Measurements from ENCODE around the gene WDR93. TPM values are rescaled to one million over a fixed set of nuclear protein-coding genes. Genes with fewer than 3 reads are reported as not detected.

The WDR93 gene
- total and polyA plus RNA-seq, 8 donors: 0.20 to 2.1 (median 1.4) TPM

DNA sequence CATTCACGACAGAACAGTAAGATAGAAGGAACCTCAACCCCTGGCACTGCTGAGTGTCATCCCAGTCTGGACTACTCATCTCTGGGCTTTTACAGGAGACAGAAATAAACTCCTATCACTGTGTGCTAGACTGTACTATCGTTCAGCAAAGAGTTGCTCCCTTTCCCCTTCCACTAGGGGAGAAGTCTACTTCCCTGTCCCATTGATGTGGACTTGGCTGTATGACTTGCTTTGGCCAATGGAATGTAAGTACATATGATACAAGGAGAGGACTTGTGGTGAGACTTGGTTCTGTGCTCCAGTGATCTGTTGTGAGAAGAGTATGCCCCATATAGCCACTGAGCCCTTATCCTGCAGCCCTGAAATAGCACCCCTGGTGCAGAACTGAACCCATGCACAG lies 30.1 kb upstream of the WDR93 start:
- TF ChIP-seq, protein P1, sequence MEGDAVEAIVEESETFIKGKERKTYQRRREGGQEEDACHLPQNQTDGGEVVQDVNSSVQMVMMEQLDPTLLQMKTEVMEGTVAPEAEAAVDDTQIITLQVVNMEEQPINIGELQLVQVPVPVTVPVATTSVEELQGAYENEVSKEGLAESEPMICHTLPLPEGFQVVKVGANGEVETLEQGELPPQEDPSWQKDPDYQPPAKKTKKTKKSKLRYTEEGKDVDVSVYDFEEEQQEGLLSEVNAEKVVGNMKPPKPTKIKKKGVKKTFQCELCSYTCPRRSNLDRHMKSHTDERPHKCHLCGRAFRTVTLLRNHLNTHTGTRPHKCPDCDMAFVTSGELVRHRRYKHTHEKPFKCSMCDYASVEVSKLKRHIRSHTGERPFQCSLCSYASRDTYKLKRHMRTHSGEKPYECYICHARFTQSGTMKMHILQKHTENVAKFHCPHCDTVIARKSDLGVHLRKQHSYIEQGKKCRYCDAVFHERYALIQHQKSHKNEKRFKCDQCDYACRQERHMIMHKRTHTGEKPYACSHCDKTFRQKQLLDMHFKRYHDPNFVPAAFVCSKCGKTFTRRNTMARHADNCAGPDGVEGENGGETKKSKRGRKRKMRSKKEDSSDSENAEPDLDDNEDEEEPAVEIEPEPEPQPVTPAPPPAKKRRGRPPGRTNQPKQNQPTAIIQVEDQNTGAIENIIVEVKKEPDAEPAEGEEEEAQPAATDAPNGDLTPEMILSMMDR (IDR thresholded peaks at IDR 0.05): no peak
- no peak for ATAC-seq

DNA sequence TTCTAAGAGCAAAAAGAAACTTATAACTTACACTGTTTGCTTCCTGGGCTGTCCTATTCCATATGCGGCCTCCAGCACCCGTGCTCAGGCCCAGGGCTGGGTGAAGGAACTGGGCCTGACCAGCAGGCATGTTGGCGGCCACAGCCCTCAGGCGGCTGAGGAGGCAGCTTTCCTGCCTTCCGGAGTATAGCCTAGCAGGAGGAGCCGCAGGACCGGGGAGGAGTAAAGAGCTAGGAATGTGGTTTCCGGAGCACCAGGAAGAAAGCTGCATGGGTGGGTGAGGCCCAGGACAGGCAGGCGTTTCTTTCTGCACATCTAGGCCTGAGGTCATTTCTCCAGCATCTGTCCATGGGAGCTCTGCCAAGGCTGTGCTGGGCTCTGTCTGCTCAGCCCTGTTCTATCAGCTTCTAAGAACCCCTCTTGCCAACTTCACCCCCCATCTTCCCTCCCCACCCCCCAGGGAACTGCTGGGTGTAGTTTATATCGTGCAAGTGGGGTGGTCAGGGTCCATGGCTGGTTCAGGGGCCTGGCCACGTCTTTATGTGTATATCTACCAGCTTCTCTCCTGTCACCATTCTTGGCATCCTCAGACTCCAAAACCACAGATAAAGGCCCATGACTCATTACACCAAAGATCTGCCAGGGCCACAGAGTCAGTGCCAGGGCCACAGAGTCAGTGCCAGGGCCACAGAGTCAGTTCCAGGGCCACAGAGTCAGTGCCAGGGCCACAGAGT lies 27.6 kb upstream of the WDR93 start:
- ATAC-seq: peak; percentile 72
- Histone ChIP-seq H3K27ac (peak overlapping the region; percentile 37 to 54), H3K36me3 (no peaks in the 10 kb centered on the region), H3K27me3 (peaks cover 0 to 25% of the 10 kb centered on the region in 2 donors), H3K4me3 (no peak overlapping the region), H3K4me1 (peaks cover 3 to 9% of the 10 kb centered on the region in 2 donors), H3K9me3 (no peaks in the 10 kb centered on the region)
- TF ChIP-seq, protein P1 (IDR thresholded peaks at IDR 0.05): no peak
- intact Hi-C loops (cut with DNase I): no loop called here
- peak in 1 of 4 donors; percentile 48 for DNase-seq

More for the DNA sequence above, 30.1 kb upstream of the WDR93 start:
- no peak overlapping the region for H3K27ac ChIP-seq
- no peaks in the 10 kb centered on the region for H3K36me3 ChIP-seq
- no peak overlapping the region for H3K4me3 ChIP-seq
- peaks cover 3 to 34% of the 10 kb centered on the region in 2 donors for H3K27me3 ChIP-seq
- intact Hi-C loops (cut with DNase I): no loop called here
- DNase-seq: no peak
- H3K9me3 ChIP-seq: no peaks in the 10 kb centered on the region
- peaks cover 3 to 6% of the 10 kb centered on the region in 2 donors for H3K4me1 ChIP-seq

DNA sequence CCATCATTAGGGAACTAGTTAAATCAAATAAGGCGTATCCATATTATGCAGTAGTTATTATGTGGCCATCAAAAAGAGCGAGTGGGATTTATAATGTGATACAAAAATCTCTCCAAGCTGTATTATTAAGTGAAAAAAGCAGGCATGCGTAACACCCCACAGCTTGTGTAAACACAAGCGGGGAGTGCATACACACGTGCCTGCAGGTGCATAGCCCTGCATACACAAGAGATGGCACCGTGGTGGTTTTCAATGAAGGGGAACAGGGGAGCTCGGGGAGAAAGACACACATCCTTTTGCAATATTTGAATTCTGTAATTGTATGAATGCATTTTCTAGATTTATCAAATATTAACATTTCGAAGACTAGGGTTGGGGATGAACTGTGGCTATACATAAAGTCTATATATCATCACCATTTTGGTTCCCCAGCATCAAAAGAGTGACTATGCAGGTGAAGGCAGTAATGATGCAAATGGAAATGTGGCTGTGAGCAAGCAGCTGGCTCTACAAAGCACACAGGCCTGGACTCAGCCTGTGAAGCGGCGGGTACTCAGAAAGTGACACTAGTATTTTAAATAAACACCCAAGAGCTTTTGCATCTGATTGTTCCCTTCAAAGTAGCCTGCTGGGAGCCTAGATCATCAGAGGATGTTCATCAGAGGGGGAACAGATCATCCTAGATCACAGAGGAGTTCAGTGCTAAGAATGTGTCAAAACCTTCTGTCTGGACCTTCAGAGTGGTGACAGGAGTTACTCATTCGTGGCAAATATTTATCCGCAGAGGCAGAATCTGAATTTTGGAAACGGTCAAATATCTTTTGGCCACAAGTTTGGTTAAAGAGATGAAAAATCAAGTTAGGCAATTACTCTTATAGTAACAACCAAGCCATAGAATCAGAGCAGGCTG lies 25.9 kb upstream of the WDR93 start:
- TF ChIP-seq, protein P1 (IDR thresholded peaks at IDR 0.05): no peak
- Histone ChIP-seq H3K36me3 (no peaks in the 10 kb centered on the region), H3K9me3 (no peaks in the 10 kb centered on the region), H3K27me3 (peaks cover 0 to 20% of the 10 kb centered on the region in 2 donors), H3K4me3 (peak overlapping the region; percentile 31 to 38), H3K4me1 (peaks cover 3 to 9% of the 10 kb centered on the region in 2 donors), H3K27ac (peak overlapping the region; percentile 55 to 72)
- intact Hi-C loops (cut with DNase I): no loop called here
- ATAC-seq: no peak
- no peak for DNase-seq

DNA sequence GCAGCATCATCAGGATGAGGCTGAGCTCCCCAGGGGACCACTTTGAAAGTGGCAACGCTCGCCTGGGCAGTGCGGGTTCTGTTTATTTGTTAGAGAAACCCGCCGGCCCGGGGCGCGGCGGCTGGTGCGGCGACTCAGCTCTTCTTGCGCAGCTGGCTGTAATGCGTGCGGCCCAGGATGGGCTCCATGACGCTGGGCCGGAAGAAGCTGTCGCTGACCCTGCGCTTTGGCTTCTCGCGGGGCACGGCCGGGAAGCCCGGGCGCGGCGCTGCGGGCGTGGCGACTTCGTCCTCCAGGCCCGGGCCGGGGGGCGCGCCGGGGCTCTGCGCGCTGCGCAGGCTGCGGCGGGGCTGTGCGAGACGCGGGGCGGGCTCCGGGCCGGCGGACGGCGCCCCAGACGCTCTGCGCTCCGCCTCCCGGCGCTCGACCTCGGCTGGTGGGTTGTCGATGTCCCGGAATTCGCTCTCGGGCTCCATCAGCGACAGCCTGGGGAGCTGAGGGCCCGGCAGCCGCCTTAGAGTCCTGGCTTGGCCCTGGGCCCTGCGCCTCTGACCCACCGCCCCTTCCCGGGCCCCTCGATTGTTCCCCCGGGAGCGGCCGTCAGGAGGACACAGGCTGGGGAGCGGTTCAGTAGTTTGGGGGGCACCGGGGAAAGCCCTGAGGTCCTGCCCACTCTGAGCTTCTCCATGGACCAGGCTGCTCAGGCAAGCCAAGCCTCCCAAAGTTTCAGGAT lies 25.0 kb upstream of the WDR93 start:
- no peaks in the 10 kb centered on the region for H3K36me3 ChIP-seq
- H3K9me3 ChIP-seq: no peaks in the 10 kb centered on the region
- peaks cover 0 to 20% of the 10 kb centered on the region in 2 donors for H3K27me3 ChIP-seq
- peaks cover 3 to 9% of the 10 kb centered on the region in 2 donors for H3K4me1 ChIP-seq
- intact Hi-C loops (cut with DNase I): no loop called here
- TF ChIP-seq, protein P1 (IDR thresholded peaks at IDR 0.05): no peak
- DNase-seq (peak; percentile 51 to 88 (median 72)), ATAC-seq (peak; percentile 73)
- peak overlapping the region; percentile 55 to 72 for H3K27ac ChIP-seq
- peak overlapping the region; percentile 31 to 38 for H3K4me3 ChIP-seq
